GM19324 (cell line): Measurements from ENCODE around the gene ENGASE.
"Not testable (repeated sequence)": the region's sequence is repeated elsewhere in the genome, so short reads cannot be mapped to it uniquely, and the experiment has no call there.

Experiments
- ATAC-seq: cut with Tn5 transposase; IDR thresholded peaks from one replicate; pipeline ENCODE4 v1.9.1; 2021; ENCODE audit warnings: mild to moderate bottlenecking, moderate library complexity; ENCODE audit not compliant: unreplicated experiment, low FRiP score

ENGASE gene

GRCh38 chr17:79050551-79050950, 24.1 kb upstream of the ENGASE start:
- no peak for ATAC-seq

- no peak for ATAC-seq
Measured at GRCh38 chr17:79051306-79051705, 23.3 kb upstream of the ENGASE start.

GRCh38 chr17:79052131-79052530, 22.5 kb upstream of the ENGASE start:
- no peak for ATAC-seq

- no peak for ATAC-seq
Measured at GRCh38 chr17:79053251-79053925, 21.2 kb upstream of the ENGASE start.

- no peak for ATAC-seq
Measured at GRCh38 chr17:79054200-79054960, 20.2 kb upstream of the ENGASE start.

GRCh38 chr17:79055197-79055596, 19.4 kb upstream of the ENGASE start:
- ATAC-seq, result no peak

GRCh38 chr17:79057737-79058385, 16.8 kb upstream of the ENGASE start:
- no peak for ATAC-seq

GRCh38 chr17:79062691-79063090, 11.9 kb upstream of the ENGASE start:
- no peak for ATAC-seq

- ATAC-seq, result no peak
Measured at GRCh38 chr17:79064026-79064425, 10.6 kb upstream of the ENGASE start.

GRCh38 chr17:79065105-79065670, 9.4 kb upstream of the ENGASE start:
- ATAC-seq, result no peak

GRCh38 chr17:79066963-79067362, 7.7 kb upstream of the ENGASE start:
- no peak for ATAC-seq

- ATAC-seq, result no peak
Measured at GRCh38 chr17:79070266-79070880, 4.3 kb upstream of the ENGASE start.

GRCh38 chr17:79071161-79071740, 3.4 kb upstream of the ENGASE start:
- ATAC-seq, result no peak

GRCh38 chr17:79072544-79072943, 2.1 kb upstream of the ENGASE start:
- ATAC-seq, result no peak

- ATAC-seq, result no peak
Measured at GRCh38 chr17:79073016-79073705, 1.5 kb upstream of the ENGASE start.

- ATAC-seq, result no peak
Measured at GRCh38 chr17:79073706-79074088, 927 bp upstream of the ENGASE start.

- not testable (repeated sequence) for ATAC-seq
Measured at GRCh38 chr17:79074121-79074648, 439 bp upstream of the ENGASE start.

- ATAC-seq, result no peak
Measured at GRCh38 chr17:79075446-79075750, 774 bp downstream of the ENGASE start.

GRCh38 chr17:79075861-79076406, 1.3 kb downstream of the ENGASE start:
- no peak for ATAC-seq

- ATAC-seq, result no peak
Measured at GRCh38 chr17:79077587-79077986, 3.0 kb downstream of the ENGASE start.
